ENCODE measurements around the gene CFAP74.
"Not testable (repeated sequence)": the region's sequence is repeated elsewhere in the genome, so short reads cannot be mapped to it uniquely, and the experiment has no call there.

CFAP74 gene

GRCh38 chr1:1989102-1989542, 14.5 kb downstream of the CFAP74 start:
- in situ Hi-C loops (cut with MboI; ENCODE audit: low sequenced_read_pairs), result no loop called here

GRCh38 chr1:1988061-1988945, 15.3 kb downstream of the CFAP74 start:
- in situ Hi-C loops (cut with MboI; ENCODE audit: low sequenced_read_pairs), result no loop called here

GRCh38 chr1:1987142-1987510, 16.5 kb downstream of the CFAP74 start:
- in situ Hi-C loops (cut with MboI; ENCODE audit: low sequenced_read_pairs), result no loop called here

- in situ Hi-C loops (cut with MboI; ENCODE audit: low sequenced_read_pairs), result no loop called here
Measured at GRCh38 chr1:1986451-1987141, 17.0 kb downstream of the CFAP74 start.

GRCh38 chr1:1985375-1986050, 18.1 kb downstream of the CFAP74 start:
- in situ Hi-C loops (cut with MboI; ENCODE audit: low sequenced_read_pairs), result no loop called here

- in situ Hi-C loops (cut with MboI; ENCODE audit: low sequenced_read_pairs), result no loop called here
Measured at GRCh38 chr1:1984560-1985070, 19.0 kb downstream of the CFAP74 start.

GRCh38 chr1:1982379-1983232, 21.0 kb downstream of the CFAP74 start:
- in situ Hi-C loops (cut with MboI; ENCODE audit: low sequenced_read_pairs), result no loop called here

- in situ Hi-C loops (cut with MboI; ENCODE audit: low sequenced_read_pairs), result not testable (repeated sequence)
Measured at GRCh38 chr1:1981631-1982327, 21.8 kb downstream of the CFAP74 start.

- in situ Hi-C loops (cut with MboI; ENCODE audit: low sequenced_read_pairs), result no loop called here
Measured at GRCh38 chr1:1981142-1981500, 22.5 kb downstream of the CFAP74 start.

- in situ Hi-C loops (cut with MboI; ENCODE audit: low sequenced_read_pairs), result no loop called here
Measured at GRCh38 chr1:1980467-1981141, 23.0 kb downstream of the CFAP74 start.

GRCh38 chr1:1979482-1980165, 24.0 kb downstream of the CFAP74 start:
- in situ Hi-C loops (cut with MboI; ENCODE audit: low sequenced_read_pairs), result no loop called here

- in situ Hi-C loops (cut with MboI; ENCODE audit: low sequenced_read_pairs), result not testable (repeated sequence)
Measured at GRCh38 chr1:1978690-1979481, 24.7 kb downstream of the CFAP74 start.

- in situ Hi-C loops (cut with MboI; ENCODE audit: low sequenced_read_pairs), result no loop called here
Measured at GRCh38 chr1:1978108-1978507, 25.5 kb downstream of the CFAP74 start.

- in situ Hi-C loops (cut with MboI; ENCODE audit: low sequenced_read_pairs), result no loop called here
Measured at GRCh38 chr1:1976031-1976430, 27.6 kb downstream of the CFAP74 start.

- in situ Hi-C loops (cut with MboI; ENCODE audit: low sequenced_read_pairs), result no loop called here
Measured at GRCh38 chr1:1975535-1975934, 28.1 kb downstream of the CFAP74 start.

- in situ Hi-C loops (cut with MboI; ENCODE audit: low sequenced_read_pairs), result no loop called here
Measured at GRCh38 chr1:1974834-1975233, 28.8 kb downstream of the CFAP74 start.

- in situ Hi-C loops (cut with MboI; ENCODE audit: low sequenced_read_pairs), result no loop called here
Measured at GRCh38 chr1:1973716-1974642, 29.6 kb downstream of the CFAP74 start.

Data from HL-60/S4 treated with phorbol 12-myristate 13-acetate at 8.2 ng/mL for 4 days and 3 days (cell line).